Measurements from ENCODE around the gene ARL1. TPM values are rescaled to one million over a fixed set of nuclear protein-coding genes. Genes with fewer than 3 reads are reported as not detected.
A peak's percentile ranks its signal among the peaks of the same experiment; 100 is the strongest.

The ARL1 gene
- 10 to 100 TPM; 50.7 to 57.3 (median 52.8) TPM for total RNA-seq

GRCh38 chr12:101407436-101408345 is at the start of gene ARL1:
ARL1 (minus strand) TSS chr12:101407772; CDS start chr12:101407645, 127 bp downstream.
- DNase-seq, result peak; percentile 75 to 82
- H3K27me3 ChIP-seq, result no peaks in the 10 kb centered on the region
- no peaks in the 10 kb centered on the region for H3K9me3 ChIP-seq
- intact Hi-C loops (cut with DNase I; ENCODE audit: low total_unique reads), result loop anchor here (1.0 to 5.0 kb wide), 4 partner anchors 210 to 470 kb away; partner anchors contain the start of genes CHPT1, DRAM1 and GNPTAB
- ATAC-seq, result peak; percentile 91 to 93
- H3K4me1 ChIP-seq, result peaks cover 33 to 35% of the 10 kb centered on the region in 2 donors
- TF ChIP-seq POLR2A (IDR thresholded peaks at IDR 0.05) (peak; percentile 41 to 57), CTCF (IDR thresholded peaks at IDR 0.05 in 4 of 5, conservative IDR thresholded peaks at IDR 0.05 in 1 of 5) (no peak)
- in situ Hi-C loops (cut with MboI; ENCODE audit: low sequenced_read_pairs in 4 of 4), result loop anchor here in 3 of 4 donors (10.0 to 25.0 kb wide), 3 partner anchors 355 to 430 kb away; partner anchors contain the start of gene GNPTAB (in 3 of the 3)
- H3K27ac ChIP-seq, result peak within 1 kb of the TSS; percentile 86 to 95 (median 90)
- H3K4me3 ChIP-seq, result peak within 1 kb of the TSS; percentile 78 to 87 (median 84)
- H3K36me3 ChIP-seq, result no peaks in the 10 kb centered on the region

GRCh38 chr12:101455685-101456084 is 48.1 kb upstream of the ARL1 start:
- TF ChIP-seq POLR2A (IDR thresholded peaks at IDR 0.05) (no peak), CTCF (IDR thresholded peaks at IDR 0.05 in 4 of 5, conservative IDR thresholded peaks at IDR 0.05 in 1 of 5) (no peak)
- in situ Hi-C loops (cut with MboI; ENCODE audit: low sequenced_read_pairs in 4 of 4) (no loop called here), intact Hi-C loops (cut with DNase I; ENCODE audit: low total_unique reads) (no loop called here)

GRCh38 chr12:101441461-101442224 is 34.1 kb upstream of the ARL1 start:
- in situ Hi-C loops (cut with MboI; ENCODE audit: low sequenced_read_pairs in 4 of 4) (no loop called here), intact Hi-C loops (cut with DNase I; ENCODE audit: low total_unique reads) (no loop called here)
- no peak for DNase-seq
- TF ChIP-seq CTCF (IDR thresholded peaks at IDR 0.05 in 4 of 5, conservative IDR thresholded peaks at IDR 0.05 in 1 of 5), result no peak
- no peak for TF ChIP-seq POLR2A (IDR thresholded peaks at IDR 0.05)
- Histone ChIP-seq H3K4me1 (peaks cover 12 to 13% of the 10 kb centered on the region in 2 donors), H3K27ac (no peak overlapping the region), H3K4me3 (no peak overlapping the region), H3K36me3 (no peaks in the 10 kb centered on the region), H3K9me3 (no peaks in the 10 kb centered on the region), H3K27me3 (no peaks in the 10 kb centered on the region)
- no peak for ATAC-seq

More at GRCh38 chr12:101455685-101456084, 48.1 kb upstream of the ARL1 start:
- no peaks in the 10 kb centered on the region for H3K9me3 ChIP-seq
- no peak overlapping the region for H3K4me3 ChIP-seq
- H3K36me3 ChIP-seq, result no peaks in the 10 kb centered on the region
- H3K27me3 ChIP-seq, result no peaks in the 10 kb centered on the region
- no peak for ATAC-seq
- no peak for DNase-seq
- H3K4me1 ChIP-seq, result peaks cover 0 to 5% of the 10 kb centered on the region in 2 donors
- no peak overlapping the region for H3K27ac ChIP-seq

GRCh38 chr12:101439236-101439635 is 31.7 kb upstream of the ARL1 start:
- no peaks in the 10 kb centered on the region for H3K9me3 ChIP-seq
- H3K4me3 ChIP-seq, result no peak overlapping the region
- no peak for TF ChIP-seq POLR2A (IDR thresholded peaks at IDR 0.05)
- TF ChIP-seq CTCF (IDR thresholded peaks at IDR 0.05 in 4 of 5, conservative IDR thresholded peaks at IDR 0.05 in 1 of 5), result no peak
- no peak overlapping the region for H3K27ac ChIP-seq
- no peak for DNase-seq
- ATAC-seq, result no peak
- no peaks in the 10 kb centered on the region for H3K36me3 ChIP-seq
- in situ Hi-C loops (cut with MboI; ENCODE audit: low sequenced_read_pairs in 4 of 4), result no loop called here
- no peaks in the 10 kb centered on the region for H3K27me3 ChIP-seq
- intact Hi-C loops (cut with DNase I; ENCODE audit: low total_unique reads), result no loop called here
- H3K4me1 ChIP-seq, result peaks cover 12 to 13% of the 10 kb centered on the region in 2 donors
